OCI-LY3 (cell line): Measurements from ENCODE around the gene NR2F1-AS1.

Experiments
- H2AFZ ChIP-seq: fragments of 200-600, 300-600 bp; shearing (Covaris generic); 2 replicates; pipeline ENCODE4 v1.6.0; 2014; ENCODE audit warnings: antibody characterized with exemption, low read depth, low read length
- H3K27ac ChIP-seq: fragments of 200-600, 300-600 bp; sonication (generic); 2 replicates; pipeline ENCODE4 v1.5.1; 2014; ENCODE audit warnings: mild to moderate bottlenecking, low read length, moderate library complexity, mixed read lengths
- H3K27me3 ChIP-seq: fragments of 200-600, 300-600 bp; sonication (generic); 2 replicates; pipeline ENCODE4 v1.6.1; 2014; ENCODE audit warnings: low read depth, low read length, mixed read lengths
- H3K36me3 ChIP-seq: fragments of 200-600, 300-600 bp; sonication (generic); replicated peaks from 2 replicates; pipeline ENCODE3; 2014; ENCODE audit warnings: low read depth, low read length, mixed read lengths
- H3K4me1 ChIP-seq: fragments of 300-600, 200-600 bp; sonication (generic); 2 replicates; pipeline ENCODE4 v1.6.1; 2014; ENCODE audit warnings: low read length, mixed read lengths
- H3K4me2 ChIP-seq: fragments of 200-600, 300-600 bp; sonication (generic); 2 replicates; pipeline ENCODE4 v1.6.1; 2014; ENCODE audit warnings: low read length, mixed read lengths
- H3K4me3 ChIP-seq: fragments of 300-600, 200-600 bp; sonication (generic); 2 replicates; pipeline ENCODE4 v1.5.1; 2014; ENCODE audit warnings: antibody characterized with exemption, mild to moderate bottlenecking, low read length, moderate library complexity
- H3K79me2 ChIP-seq: fragments of 300-600, 200-600 bp; shearing (Covaris generic); 2 replicates; pipeline ENCODE4 v1.6.1; 2014; ENCODE audit warnings: mild to moderate bottlenecking, low read length, mixed read lengths
- H3K9ac ChIP-seq: fragments of 300-600, 200-600 bp; shearing (Covaris generic); 2 replicates; pipeline ENCODE4 v1.6.0; 2014; ENCODE audit warnings: mild to moderate bottlenecking, low read length, moderate library complexity
- H3K9me3 ChIP-seq: fragments of 200-600, 300-600 bp; shearing (Covaris generic); 2 replicates; pipeline ENCODE4 v1.6.1; 2014; ENCODE audit warnings: low read length, mixed read lengths; ENCODE audit not compliant: insufficient read depth
- H4K20me1 ChIP-seq: fragments of 200-600, 300-600 bp; sonication (generic); 2 replicates; pipeline ENCODE4 v1.6.1; 2016; ENCODE audit warnings: low read length, mixed read lengths; ENCODE audit not compliant: insufficient read depth
- EZH2phosphoT487 ChIP-seq: fragments of 200-600 bp; shearing (Covaris generic); IDR thresholded peaks from 2 replicates; pipeline ENCODE4 v1.6.1; 2018; ENCODE audit warnings: antibody characterized with exemption, mixed run types, low read depth
- TF ChIP-seq, protein P1 (sequence below): fragments of 200-600, 300-600 bp; sonication (generic); IDR thresholded peaks from 2 replicates; pipeline ENCODE4 v1.5.1; 2014; ENCODE audit warnings: antibody characterized with exemption, low read length, low read depth

NR2F1-AS1 gene

DNA sequence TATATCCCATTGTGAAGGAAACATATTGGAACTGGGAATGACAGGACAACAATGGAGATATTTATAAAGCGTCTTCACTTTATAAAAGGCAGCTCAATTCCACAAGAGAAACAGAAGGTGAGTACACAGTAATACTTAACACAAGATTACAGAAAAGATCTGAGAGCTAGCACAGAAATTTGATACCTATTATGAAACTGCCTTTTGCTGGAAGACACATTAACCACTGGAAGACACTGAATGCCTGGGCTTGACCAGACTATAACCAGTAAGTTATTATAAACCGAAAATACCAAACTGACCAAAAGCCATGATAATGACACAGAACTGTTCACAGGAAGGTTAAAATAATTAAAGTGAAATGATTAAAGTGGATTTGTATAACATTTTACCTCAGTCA lies 195.4 kb downstream of the NR2F1-AS1 start:
- no peak overlapping the region for H3K9ac ChIP-seq
- no peaks in the 10 kb centered on the region for H3K79me2 ChIP-seq
- H4K20me1 ChIP-seq: no peaks in the 10 kb centered on the region
- no peak overlapping the region for H2AFZ ChIP-seq
- H3K9me3 ChIP-seq: no peaks in the 10 kb centered on the region
- no peak for TF ChIP-seq EZH2phosphoT487
- TF ChIP-seq, protein P1, sequence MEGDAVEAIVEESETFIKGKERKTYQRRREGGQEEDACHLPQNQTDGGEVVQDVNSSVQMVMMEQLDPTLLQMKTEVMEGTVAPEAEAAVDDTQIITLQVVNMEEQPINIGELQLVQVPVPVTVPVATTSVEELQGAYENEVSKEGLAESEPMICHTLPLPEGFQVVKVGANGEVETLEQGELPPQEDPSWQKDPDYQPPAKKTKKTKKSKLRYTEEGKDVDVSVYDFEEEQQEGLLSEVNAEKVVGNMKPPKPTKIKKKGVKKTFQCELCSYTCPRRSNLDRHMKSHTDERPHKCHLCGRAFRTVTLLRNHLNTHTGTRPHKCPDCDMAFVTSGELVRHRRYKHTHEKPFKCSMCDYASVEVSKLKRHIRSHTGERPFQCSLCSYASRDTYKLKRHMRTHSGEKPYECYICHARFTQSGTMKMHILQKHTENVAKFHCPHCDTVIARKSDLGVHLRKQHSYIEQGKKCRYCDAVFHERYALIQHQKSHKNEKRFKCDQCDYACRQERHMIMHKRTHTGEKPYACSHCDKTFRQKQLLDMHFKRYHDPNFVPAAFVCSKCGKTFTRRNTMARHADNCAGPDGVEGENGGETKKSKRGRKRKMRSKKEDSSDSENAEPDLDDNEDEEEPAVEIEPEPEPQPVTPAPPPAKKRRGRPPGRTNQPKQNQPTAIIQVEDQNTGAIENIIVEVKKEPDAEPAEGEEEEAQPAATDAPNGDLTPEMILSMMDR: no peak
- no peak overlapping the region for H3K27ac ChIP-seq
- no peak overlapping the region for H3K4me3 ChIP-seq
- H3K27me3 ChIP-seq: no peaks in the 10 kb centered on the region
- H3K4me2 ChIP-seq: no peak overlapping the region
- no peaks in the 10 kb centered on the region for H3K4me1 ChIP-seq
- no peaks in the 10 kb centered on the region for H3K36me3 ChIP-seq

- Histone ChIP-seq H3K27ac (no peak overlapping the region), H3K27me3 (no peaks in the 10 kb centered on the region), H3K4me2 (no peak overlapping the region), H3K9ac (no peak overlapping the region), H3K36me3 (no peaks in the 10 kb centered on the region), H3K4me1 (no peaks in the 10 kb centered on the region), H2AFZ (no peak overlapping the region), H3K4me3 (no peak overlapping the region), H4K20me1 (no peaks in the 10 kb centered on the region), H3K79me2 (no peaks in the 10 kb centered on the region), H3K9me3 (no peaks in the 10 kb centered on the region)
- TF ChIP-seq EZH2phosphoT487: no peak
- TF ChIP-seq, protein P1: no peak
Measured at GRCh38 chr5:93384995-93385394, 196.0 kb downstream of the NR2F1-AS1 start.

GRCh38 chr5:93384026-93384425 lies 197.0 kb downstream of the NR2F1-AS1 start:
- Histone ChIP-seq H3K27me3 (no peaks in the 10 kb centered on the region), H3K4me1 (no peaks in the 10 kb centered on the region), H3K27ac (no peak overlapping the region), H2AFZ (no peak overlapping the region), H3K9me3 (no peaks in the 10 kb centered on the region), H3K9ac (no peak overlapping the region), H3K4me3 (no peak overlapping the region), H4K20me1 (no peaks in the 10 kb centered on the region), H3K36me3 (no peaks in the 10 kb centered on the region), H3K4me2 (no peak overlapping the region), H3K79me2 (no peaks in the 10 kb centered on the region)
- TF ChIP-seq, protein P1: no peak
- no peak for TF ChIP-seq EZH2phosphoT487

DNA sequence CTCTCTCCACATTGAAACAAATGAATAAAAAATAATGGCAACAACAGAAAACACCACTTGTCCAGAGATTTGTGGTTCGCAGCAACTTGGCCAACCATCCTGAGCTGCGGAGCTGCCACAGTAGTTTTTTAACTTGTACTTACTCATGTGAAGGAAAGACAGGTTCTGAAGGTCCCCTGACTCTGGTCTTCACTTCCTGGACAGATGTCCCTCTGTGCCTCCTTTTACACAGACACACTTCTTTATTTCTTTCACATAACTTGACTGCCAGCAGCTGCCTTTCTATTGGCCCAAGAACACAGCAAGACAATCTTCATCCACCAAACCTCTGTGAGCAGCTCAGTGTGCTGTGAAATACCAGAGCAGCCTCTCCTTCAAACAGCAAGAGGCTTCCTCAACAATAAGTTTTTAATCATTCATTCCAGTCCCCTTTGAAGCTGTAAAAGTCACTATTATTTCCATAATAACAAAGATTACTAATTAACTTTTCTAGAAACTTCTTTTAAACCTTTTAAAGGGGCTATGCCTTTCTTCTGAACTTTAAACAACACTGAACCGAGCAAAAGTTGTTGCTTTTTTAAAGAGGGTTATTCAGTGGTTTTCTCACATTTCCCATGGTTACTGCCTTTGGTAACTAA lies 198.7 kb downstream of the NR2F1-AS1 start:
- 0 out of 2 replicates have a peak, but pooled peaks cover 4% of the 10 kb centered on the region for H3K4me1 ChIP-seq
- H4K20me1 ChIP-seq: no peaks in the 10 kb centered on the region
- no peaks in the 10 kb centered on the region for H3K79me2 ChIP-seq
- no peak overlapping the region for H3K27ac ChIP-seq
- H3K36me3 ChIP-seq: no peaks in the 10 kb centered on the region
- no peak overlapping the region for H2AFZ ChIP-seq
- TF ChIP-seq EZH2phosphoT487: no peak
- TF ChIP-seq, protein P1: no peak
- no peak overlapping the region for H3K4me2 ChIP-seq
- H3K4me3 ChIP-seq: no peak overlapping the region
- H3K27me3 ChIP-seq: no peaks in the 10 kb centered on the region
- H3K9ac ChIP-seq: no peak overlapping the region
- H3K9me3 ChIP-seq: no peaks in the 10 kb centered on the region
